IMR-90 (cell line): ENCODE results near the gene CRYZL1. TPM values are rescaled to one million over a fixed set of nuclear protein-coding genes. Genes with fewer than 3 reads are reported as not detected.

Experiments used
- ATAC-seq: fragments of 200-7000 bp; cut with Tn5 transposase; 2 replicates; pipeline ENCODE4 v1.9.1; 2020; ENCODE audit warnings: low read depth, mild to moderate bottlenecking, moderate library complexity
- BruUV-seq: library from RNA; stranded (reverse); fragments of 400-500 nt; replicated peaks from 2 replicates; lab custom pipeline; 2021; lab: Mats Ljungman, UMichigan
- CTCF ChIA-PET: fragments of 300-600 bp; formaldehyde crosslinking; extraction: SDS; loops from one replicate; lab custom pipeline; 2021; ENCODE audit warnings: antibody characterized with exemption; lab: Yijun Ruan, JAX
- POLR2A ChIA-PET: fragments of 300-600 bp; sonication (Branson Sonifier 250); formaldehyde crosslinking; loops from one replicate; lab custom pipeline; 2022; ENCODE audit warnings: antibody characterized with exemption; ENCODE audit not compliant: unreplicated experiment; lab: Charles Lee
- DNase-seq: peaks from one replicate; pipeline ENCODE4 v3.0.0; 2013
- H2AFZ ChIP-seq: replicated peaks from 2 replicates; pipeline ENCODE3; 2013; ENCODE audit warnings: low read length, mild to moderate bottlenecking; ENCODE audit not compliant: poor library complexity
- H2AK5ac ChIP-seq: 2 replicates; pipeline ENCODE4 v1.6.1; 2013; ENCODE audit warnings: low read depth, low read length, inconsistent platforms
- H2AK9ac ChIP-seq: replicated peaks from 2 replicates; pipeline ENCODE3; 2013; ENCODE audit warnings: mild to moderate bottlenecking, low read depth, low read length, moderate library complexity; ENCODE audit not compliant: poor library complexity
- H2BK120ac ChIP-seq: 2 replicates; pipeline ENCODE4 v1.6.1; 2013; ENCODE audit warnings: low read depth, low read length, inconsistent platforms
- H2BK15ac ChIP-seq: 3 replicates; pipeline ENCODE4 v1.6.1; 2013; ENCODE audit warnings: low read depth, low read length, inconsistent platforms
- H2BK20ac ChIP-seq: 2 replicates; pipeline ENCODE4 v1.6.1; 2013; ENCODE audit warnings: low read depth, mild to moderate bottlenecking, inconsistent platforms, low read length, moderate library complexity
- H2BK5ac ChIP-seq: 2 replicates; pipeline ENCODE4 v1.6.1; 2013; ENCODE audit warnings: mild to moderate bottlenecking, low read depth, low read length, inconsistent platforms; ENCODE audit not compliant: poor library complexity, severe bottlenecking
- H3K14ac ChIP-seq: replicated peaks from 2 replicates; pipeline ENCODE4 v1.6.1; 2013; ENCODE audit warnings: low read depth, low read length, inconsistent platforms
- H3K18ac ChIP-seq: 2 replicates; pipeline ENCODE4 v1.6.1; 2013; ENCODE audit warnings: low read depth, low read length, control low read depth
- H3K23ac ChIP-seq: 2 replicates; pipeline ENCODE4 v1.6.1; 2013; ENCODE audit warnings: low read depth, low read length, inconsistent platforms
- H3K27ac ChIP-seq: 2 replicates; pipeline ENCODE4 v1.5.1; 2013; ENCODE audit warnings: mild to moderate bottlenecking, control low read depth, low read length; ENCODE audit not compliant: insufficient read depth
- H3K27me3 ChIP-seq: 2 replicates; pipeline ENCODE4 v1.6.1; 2013; ENCODE audit warnings: low read length; ENCODE audit not compliant: control insufficient read depth, insufficient read depth
- H3K36me3 ChIP-seq: 2 replicates; pipeline ENCODE4 v1.6.1; 2013; ENCODE audit warnings: low read length, mixed read lengths; ENCODE audit not compliant: control insufficient read depth, insufficient read depth
- H3K4ac ChIP-seq: 2 replicates; pipeline ENCODE4 v1.6.1; 2013; ENCODE audit warnings: low read depth, low read length, inconsistent platforms
- H3K4me1 ChIP-seq: 2 replicates; pipeline ENCODE4 v1.6.1; 2013; ENCODE audit warnings: low read length, mixed read lengths; ENCODE audit not compliant: control insufficient read depth, insufficient read depth
- H3K4me2 ChIP-seq: 2 replicates; pipeline ENCODE4 v1.6.1; 2013; ENCODE audit warnings: low read depth, mild to moderate bottlenecking, control low read depth, low read length, moderate library complexity
- H3K4me3 ChIP-seq: 2 replicates; pipeline ENCODE4 v1.5.1; 2013; ENCODE audit warnings: low read depth, mild to moderate bottlenecking, control low read depth, low read length, moderate library complexity; ENCODE audit not compliant: insufficient read depth
- H3K56ac ChIP-seq: 2 replicates; pipeline ENCODE4 v1.6.1; 2013; ENCODE audit warnings: low read length, inconsistent platforms; ENCODE audit not compliant: insufficient read depth; ENCODE audit errors: extremely low read depth
- H3K79me1 ChIP-seq, 2 experiments: 2 replicates each; pipeline ENCODE4 v1.6.1; 2013; ENCODE audit warnings: low read length in 2 of 2, inconsistent platforms in 1 of 2, low read depth in 1 of 2
- H3K9ac ChIP-seq: 2 replicates; pipeline ENCODE4 v1.6.1; 2013; ENCODE audit warnings: low read depth, low read length, control low read depth
- H3K9me1 ChIP-seq: 2 replicates; pipeline ENCODE4 v1.6.1; 2013; ENCODE audit warnings: low read length, inconsistent platforms; ENCODE audit not compliant: insufficient read depth
- H3K9me3 ChIP-seq: 2 replicates; pipeline ENCODE4 v1.6.1; 2013; ENCODE audit warnings: low read length; ENCODE audit not compliant: control insufficient read depth, insufficient read depth
- H4K20me1 ChIP-seq: 2 replicates; pipeline ENCODE4 v1.6.1; 2013; ENCODE audit warnings: low read length, inconsistent platforms; ENCODE audit not compliant: insufficient read depth
- H4K5ac ChIP-seq: 2 replicates; pipeline ENCODE4 v1.6.1; 2013; ENCODE audit warnings: mild to moderate bottlenecking, low read depth, low read length, control low read depth
- H4K8ac ChIP-seq, 2 experiments: 2 replicates each; pipeline ENCODE4 v1.6.1; 2013; ENCODE audit warnings: low read depth in 2 of 2, low read length in 2 of 2, control low read depth in 1 of 2, inconsistent platforms in 1 of 2
- H4K91ac ChIP-seq: 2 replicates; pipeline ENCODE4 v1.6.1; 2013; ENCODE audit warnings: low read depth, low read length, inconsistent platforms; ENCODE audit not compliant: insufficient read depth
- BHLHE40 ChIP-seq: fragments of 150-350 bp; IDR thresholded peaks from 2 replicates; pipeline ENCODE4 v1.6.1; 2016; ENCODE audit warnings: mild to moderate bottlenecking, low read depth, low read length
- CEBPB ChIP-seq: IDR thresholded peaks from 2 replicates; pipeline ENCODE4 v1.6.1; 2012; ENCODE audit warnings: low read depth, low read length, improper control_type of control experiment
- CHD1 ChIP-seq: IDR thresholded peaks from 2 replicates; pipeline ENCODE4 v1.6.1; 2012; ENCODE audit warnings: low read depth, low read length, improper control_type of control experiment
- ELK1 ChIP-seq: fragments of 150-350 bp; IDR thresholded peaks from 2 replicates; pipeline ENCODE4 v1.6.1; 2016; ENCODE audit warnings: low read depth, mild to moderate bottlenecking, low read length, moderate library complexity, borderline replicate concordance
- MAFK ChIP-seq: IDR thresholded peaks from 2 replicates; pipeline ENCODE4 v1.6.1; 2012; ENCODE audit warnings: low read depth, low read length, improper control_type of control experiment
- MXI1 ChIP-seq: IDR thresholded peaks from 2 replicates; pipeline ENCODE4 v1.6.1; 2012; ENCODE audit warnings: low read depth, mild to moderate bottlenecking, low read length, moderate library complexity, borderline replicate concordance
- NFE2L2 ChIP-seq: fragments of 150-350 bp; IDR thresholded peaks from 2 replicates; pipeline ENCODE4 v1.6.1; 2016; ENCODE audit warnings: low read depth, mild to moderate bottlenecking, low read length
- POLR2A ChIP-seq: IDR thresholded peaks from 2 replicates; pipeline ENCODE4 v1.6.1; 2012; ENCODE audit warnings: mild to moderate bottlenecking, low read depth, low read length
- RAD21 ChIP-seq: IDR thresholded peaks from 2 replicates; pipeline ENCODE4 v1.6.1; 2012; ENCODE audit warnings: low read length, improper control_type of control experiment
- RCOR1 ChIP-seq: IDR thresholded peaks from 2 replicates; pipeline ENCODE4 v1.6.1; 2012; ENCODE audit warnings: mild to moderate bottlenecking, low read length, improper control_type of control experiment; ENCODE audit not compliant: insufficient replicate concordance
- RFX5 ChIP-seq: IDR thresholded peaks from 2 replicates; pipeline ENCODE4 v1.8.0; 2012; ENCODE audit warnings: low read depth, mild to moderate bottlenecking, low read length, moderate library complexity
- SMC3 ChIP-seq: fragments of 150-350 bp; IDR thresholded peaks from 2 replicates; pipeline ENCODE4 v1.6.1; 2016; ENCODE audit warnings: low read depth, mild to moderate bottlenecking, antibody characterized with exemption, low read length, moderate library complexity
- WGBS, 2 experiments: methylation state at CpG; one replicate each; pipeline versions ENCODE4 v1.1.5 to v1.1.7; 2013; ENCODE audit warnings: missing lambda C conversion rate in 2 of 2; ENCODE audit not compliant: insufficient read length in 1 of 2; ENCODE audit errors: extremely low coverage in 2 of 2; 5-methylcytosine and 5-hydroxymethylcytosine counted together
- dilution Hi-C: fragments of 300-500 bp; cut with HindIII; formaldehyde crosslinking; loops from one replicate; pipeline ENCODE4 v1.14.3; 2018; ENCODE audit warnings: low sequenced_read_pairs; ENCODE audit not compliant: unreplicated experiment
- in situ Hi-C: fragments of 300-500 bp; cut with MboI; formaldehyde crosslinking; loops from 3 replicates; pipeline ENCODE4 v1.14.3; 2019; ENCODE audit warnings: low sequenced_read_pairs, inconsistent platforms, mixed read lengths
- intact Hi-C: fragments of 100-400 bp; cut with micrococcal nuclease; formaldehyde crosslinking; loops from 2 replicates; pipeline ENCODE4 v1.10.0; 2022
- polyA plus RNA-seq, 3 experiments: library from polyadenylated mRNA; depleted of rRNA; stranded (reverse); fragments of >200 nt; gene quantifications; 2 replicates each; pipeline ENCODE4 v1.2.3, GENCODE V29; 2012; ENCODE audit warnings: low replicate concordance in 1 of 3
- total RNA-seq: library from RNA; depleted of rRNA; stranded (reverse); fragments of >200 nt; gene quantifications from 2 replicates; pipeline ENCODE4 v1.2.3, GENCODE V29; 2012
- TF ChIP-seq, protein P1 (sequence below): fragments of 150-350 bp; IDR thresholded peaks from 2 replicates; pipeline ENCODE4 v1.6.1; 2017; ENCODE audit warnings: mild to moderate bottlenecking, antibody characterized with exemption, low read length, low read depth

CRYZL1 gene
- total and polyA plus RNA-seq, 2 of the 4 experiments (the other 2 are of a cell fraction), result 19.9 to 28.5 TPM

DNA sequence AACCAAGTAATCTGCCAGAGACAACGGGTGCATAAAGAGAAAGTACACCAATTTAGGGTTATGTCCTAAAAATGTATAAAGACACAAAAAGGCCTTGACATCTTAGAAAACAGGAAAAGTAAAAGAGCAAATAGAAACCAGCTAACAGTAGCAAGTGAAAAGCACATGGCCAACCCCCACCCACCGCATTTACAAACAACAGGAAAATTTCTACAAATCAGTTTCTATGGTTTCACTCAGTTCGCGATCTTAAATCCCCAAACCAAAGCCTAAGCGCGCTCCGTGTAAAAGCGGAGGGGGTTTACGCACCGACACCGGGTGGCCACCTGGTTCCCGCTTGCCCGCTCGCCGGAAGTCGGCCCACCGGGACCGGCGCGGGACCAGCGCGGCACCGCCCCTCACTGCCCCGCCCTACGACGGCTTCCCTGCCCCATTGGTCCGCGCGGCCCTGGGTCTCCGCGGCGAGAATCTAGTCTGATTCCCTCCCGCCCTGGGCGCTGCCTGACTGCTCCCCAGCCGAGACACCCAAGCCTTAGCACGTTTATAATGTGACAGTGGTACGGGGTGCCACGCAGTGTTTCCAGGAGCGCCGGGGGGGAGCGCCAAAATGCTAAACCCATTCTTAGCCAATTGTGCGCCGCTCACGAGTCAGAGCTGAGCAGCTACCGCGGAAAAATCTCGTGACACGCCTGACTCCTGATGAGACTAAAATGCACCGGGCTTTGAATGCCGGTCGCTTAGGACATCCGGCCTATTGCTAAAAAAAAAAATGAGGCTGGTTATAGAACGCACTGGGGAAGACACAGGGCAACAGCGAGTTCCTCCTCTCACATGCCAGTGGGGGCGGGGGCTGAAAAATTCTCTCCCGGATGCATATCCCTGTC, 99.5 kb downstream of the CRYZL1 start, which contains the start of gene GART:
Gene GART, minus strand, starts transcription at position 362 of the 884 bp plus-strand sequence. CDS start 2,802 bp downstream, outside the sequence.
- 0% methylated on average over 21 of the region's 56 CpGs; no CpG with 5 or more reads in 1 of the 2 experiments for WGBS, 2 experiments
- Histone ChIP-seq H3K56ac (peak within 1 kb of the TSS; percentile 100), H3K14ac (peak within 1 kb of the TSS; percentile 100), H3K27me3 (no peaks in the 10 kb centered on the region), H3K79me1 (peaks cover under 1 to 33% of the 10 kb centered on the region in 2 experiments; a peak in 3 of 4 replicates), H3K4me1 (no peaks in the 10 kb centered on the region), H2AK5ac (peak within 1 kb of the TSS; percentile 97), H2AK9ac (peak within 1 kb of the TSS; percentile 100), H3K18ac (peak within 1 kb of the TSS; percentile 95), H3K4ac (peak within 1 kb of the TSS; percentile 99), H3K9me3 (no peaks in the 10 kb centered on the region), H2BK20ac (0 out of 2 replicates have a peak within 1 kb of the TSS, but pooled peaks have one; percentile 8), H3K23ac (peak within 1 kb of the TSS; percentile 99), H4K5ac (peak within 1 kb of the TSS; percentile 96), H4K91ac (peak within 1 kb of the TSS; percentile 99), H3K4me3 (peak within 1 kb of the TSS; percentile 70), H4K20me1 (peaks cover 38% of the 10 kb centered on the region), H3K27ac (peak within 1 kb of the TSS; percentile 97), H3K9ac (peak within 1 kb of the TSS; percentile 96), H2BK120ac (peak within 1 kb of the TSS; percentile 87), H3K9me1 (no peaks in the 10 kb centered on the region), H2AFZ (peak within 1 kb of the TSS; percentile 95), H2BK15ac (peak within 1 kb of the TSS; percentile 71; the same call in 1 of the 3 replicates), H3K4me2 (peak within 1 kb of the TSS; percentile 95), H4K8ac (peak within 1 kb of the TSS; percentile 89 to 99), H2BK5ac (peak within 1 kb of the TSS; percentile 96), H3K36me3 (peaks cover 8% of the 10 kb centered on the region)
- in situ Hi-C loops (no loop called here), intact Hi-C loops (no loop called here), dilution Hi-C loops (no loop called here)
- BruUV-seq, result TSS peak; percentile 81
- ChIA-PET POLR2A (no interaction called here), CTCF (interaction anchor here (0.5 kb wide), 1 partner anchor 117 kb away, joined by 3 read pairs; no protein-coding TSS in a partner anchor)
- peak; percentile 75 for ATAC-seq
- peak; percentile 65 for DNase-seq
- TF ChIP-seq RCOR1 (no peak), POLR2A (peak; percentile 71), RFX5 (no peak), ELK1 (no peak), CHD1 (no peak; the same call in 1 of the 2 replicates), CEBPB (no peak), NFE2L2 (no peak), MXI1 (peak; percentile 94), RAD21 (no peak), BHLHE40 (peak; percentile 56; the same call in 1 of the 2 replicates), MAFK (no peak), SMC3 (no peak)
- TF ChIP-seq, protein P1, sequence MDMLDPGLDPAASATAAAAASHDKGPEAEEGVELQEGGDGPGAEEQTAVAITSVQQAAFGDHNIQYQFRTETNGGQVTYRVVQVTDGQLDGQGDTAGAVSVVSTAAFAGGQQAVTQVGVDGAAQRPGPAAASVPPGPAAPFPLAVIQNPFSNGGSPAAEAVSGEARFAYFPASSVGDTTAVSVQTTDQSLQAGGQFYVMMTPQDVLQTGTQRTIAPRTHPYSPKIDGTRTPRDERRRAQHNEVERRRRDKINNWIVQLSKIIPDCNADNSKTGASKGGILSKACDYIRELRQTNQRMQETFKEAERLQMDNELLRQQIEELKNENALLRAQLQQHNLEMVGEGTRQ, result no peak
